GM12865 (cell line): ENCODE results near the gene STX17.
A peak's percentile ranks its signal among the peaks of the same experiment; 100 is the strongest.
"Not testable (repeated sequence)": the region's sequence is repeated elsewhere in the genome, so short reads cannot be mapped to it uniquely, and the experiment has no call there.

Source experiments
- DNase-seq: peaks from one replicate; pipeline ENCODE4 v3.0.0; 2010; ENCODE audit warnings: low read depth
- H3K4me3 ChIP-seq: 2 replicates; pipeline ENCODE4 v1.5.1; 2011; ENCODE audit warnings: mild to moderate bottlenecking, low read depth, low read length, control low read depth
- TF ChIP-seq, protein P1 (sequence below): IDR thresholded peaks from 2 replicates; pipeline ENCODE4 v1.5.1; 2011; ENCODE audit warnings: low read length, control low read depth, low read depth, inconsistent platforms; ENCODE audit not compliant: insufficient read depth; ENCODE audit errors: missing control alignments

The STX17 gene

DNA sequence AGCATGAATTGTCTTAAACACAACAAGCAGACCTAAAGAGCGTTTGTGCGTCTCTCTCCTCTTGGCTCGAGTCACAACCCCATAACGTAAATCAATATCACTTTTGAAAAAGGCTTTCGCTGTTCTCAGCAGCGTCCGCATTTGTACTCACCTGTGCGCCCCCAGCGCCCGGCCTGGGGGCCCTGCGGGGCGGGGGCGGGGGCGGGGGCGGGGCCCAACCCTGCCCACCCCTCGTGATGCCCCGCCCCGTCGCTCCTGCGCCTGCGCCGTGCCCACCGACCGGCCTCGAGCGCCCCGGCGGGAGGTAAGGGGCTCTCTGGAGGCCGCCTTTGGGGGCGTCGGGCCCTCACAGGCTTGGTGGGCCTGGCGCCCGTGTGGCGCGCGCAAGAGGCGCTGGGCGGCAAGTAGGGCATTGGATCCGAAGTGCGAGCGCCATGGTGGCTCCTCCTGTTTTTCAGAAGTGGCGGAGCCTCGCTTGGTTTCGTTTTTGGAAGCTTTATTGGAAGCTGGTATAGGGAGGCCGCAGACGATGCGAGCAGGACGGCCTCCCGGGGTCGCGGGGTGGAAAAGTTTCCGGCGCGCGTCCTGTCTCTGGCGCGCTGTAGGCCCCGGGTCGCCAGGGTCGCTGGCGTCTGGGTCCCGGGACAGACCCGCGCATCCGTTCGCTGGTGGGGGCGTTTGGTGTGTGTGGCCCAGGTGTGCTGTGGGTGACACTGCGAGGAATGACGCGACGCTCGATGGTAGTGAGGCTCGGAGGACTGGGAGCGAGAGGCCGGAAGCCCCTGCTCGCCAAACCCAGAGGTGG, at the start of gene STX17:
TSS of gene STX17 (plus strand) at position 252 of the 805 bp plus-strand sequence. CDS start 8,586 bp downstream, outside the sequence.
- TF ChIP-seq, protein P1, sequence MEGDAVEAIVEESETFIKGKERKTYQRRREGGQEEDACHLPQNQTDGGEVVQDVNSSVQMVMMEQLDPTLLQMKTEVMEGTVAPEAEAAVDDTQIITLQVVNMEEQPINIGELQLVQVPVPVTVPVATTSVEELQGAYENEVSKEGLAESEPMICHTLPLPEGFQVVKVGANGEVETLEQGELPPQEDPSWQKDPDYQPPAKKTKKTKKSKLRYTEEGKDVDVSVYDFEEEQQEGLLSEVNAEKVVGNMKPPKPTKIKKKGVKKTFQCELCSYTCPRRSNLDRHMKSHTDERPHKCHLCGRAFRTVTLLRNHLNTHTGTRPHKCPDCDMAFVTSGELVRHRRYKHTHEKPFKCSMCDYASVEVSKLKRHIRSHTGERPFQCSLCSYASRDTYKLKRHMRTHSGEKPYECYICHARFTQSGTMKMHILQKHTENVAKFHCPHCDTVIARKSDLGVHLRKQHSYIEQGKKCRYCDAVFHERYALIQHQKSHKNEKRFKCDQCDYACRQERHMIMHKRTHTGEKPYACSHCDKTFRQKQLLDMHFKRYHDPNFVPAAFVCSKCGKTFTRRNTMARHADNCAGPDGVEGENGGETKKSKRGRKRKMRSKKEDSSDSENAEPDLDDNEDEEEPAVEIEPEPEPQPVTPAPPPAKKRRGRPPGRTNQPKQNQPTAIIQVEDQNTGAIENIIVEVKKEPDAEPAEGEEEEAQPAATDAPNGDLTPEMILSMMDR, result no peak
- peak; percentile 82 for DNase-seq
- H3K4me3 ChIP-seq, result peak within 1 kb of the TSS; percentile 66

GRCh38 chr9:99857576-99857975, 48.9 kb upstream of the STX17 start:
- H3K4me3 ChIP-seq, DNase-seq: not testable (repeated sequence)

- H3K4me3 ChIP-seq, result no peak overlapping the region
- TF ChIP-seq, protein P1, result no peak
- no peak for DNase-seq
These were observed 48.4 kb upstream of the STX17 start for GRCh38 chr9:99858087-99858486.

DNA sequence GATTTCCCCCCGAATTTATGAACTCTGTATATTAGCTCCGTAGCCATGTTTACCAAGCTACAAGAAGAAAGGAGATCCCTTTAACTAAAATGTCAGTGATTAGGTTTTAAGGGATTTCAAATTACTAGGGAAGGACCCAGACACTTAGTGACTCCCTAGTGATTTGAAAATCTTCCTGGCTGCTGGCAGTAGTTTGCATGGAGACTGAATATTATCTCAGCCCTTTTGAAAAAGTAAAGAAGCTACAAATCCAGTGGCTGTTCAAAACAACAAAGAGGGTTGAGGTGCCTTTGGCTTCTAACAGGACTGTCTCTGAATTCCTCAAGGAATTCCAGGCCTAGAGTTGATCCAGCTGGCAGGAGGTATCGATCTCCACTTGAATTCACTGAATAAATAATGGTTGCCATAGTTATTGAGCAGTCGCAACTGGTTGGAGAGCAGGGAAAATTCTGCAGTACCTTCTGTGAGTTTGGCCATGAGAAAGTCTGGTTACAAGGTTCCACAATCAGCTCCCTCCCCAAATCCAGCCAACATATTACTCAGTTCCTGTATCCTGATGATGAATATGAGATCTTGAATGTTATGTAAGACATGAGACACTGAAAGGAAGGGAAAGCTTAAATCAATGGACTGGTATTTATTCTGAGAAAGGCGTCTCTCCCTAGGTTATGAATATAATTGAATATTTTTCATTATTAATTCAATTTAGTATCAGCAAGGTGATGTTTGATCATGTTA, 47.0 kb upstream of the STX17 start:
- H3K4me3 ChIP-seq, result no peak overlapping the region
- no peak for DNase-seq
- TF ChIP-seq, protein P1, result no peak

DNA sequence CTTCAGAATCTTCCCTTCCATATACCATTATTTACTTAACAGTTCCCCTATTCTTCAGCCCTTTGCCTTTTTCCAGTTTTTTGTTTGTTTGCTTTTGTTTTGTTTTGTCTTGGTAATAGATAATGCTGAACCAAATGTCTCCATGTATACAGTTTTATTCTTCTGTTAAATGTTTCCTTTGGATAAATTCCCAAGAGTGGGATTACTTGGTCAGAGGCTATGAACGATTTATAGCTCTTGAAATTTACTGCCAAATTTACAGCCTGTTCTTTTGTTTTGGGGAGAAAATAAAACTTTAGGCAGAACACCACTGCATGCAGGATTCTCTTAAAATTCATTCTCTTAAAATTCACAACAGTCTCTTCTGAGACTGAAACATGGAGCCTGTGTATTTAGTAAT, 46.2 kb upstream of the STX17 start:
- no peak for DNase-seq
- H3K4me3 ChIP-seq, result no peak overlapping the region
- TF ChIP-seq, protein P1, result no peak

- DNase-seq, result no peak
- TF ChIP-seq, protein P1, result no peak
- H3K4me3 ChIP-seq, result no peak overlapping the region
These were observed 42.5 kb upstream of the STX17 start for GRCh38 chr9:99863955-99864354.

- no peak overlapping the region for H3K4me3 ChIP-seq
- DNase-seq, result no peak
These were observed 40.1 kb upstream of the STX17 start for GRCh38 chr9:99866398-99866797.

More at GRCh38 chr9:99866398-99866797, 40.1 kb upstream of the STX17 start:
- TF ChIP-seq, protein P1, result no peak
